ENCODE data around the gene EPHA4. TPM values are rescaled to one million over a fixed set of nuclear protein-coding genes. Genes with fewer than 3 reads are reported as not detected.

Gene EPHA4
- total RNA-seq, 2 donors from 2014 or later, result 8.9 to 17.1 TPM

- Histone ChIP-seq H3K9ac (ENCODE audit: low read depth in 2 of 2, low read length in 2 of 2) (no peak overlapping the region), H3K27ac (no peak overlapping the region), H3K36me3 (no peaks in the 10 kb centered on the region), H3K27me3 (no peaks in the 10 kb centered on the region), H3K4me1 (no peaks in the 10 kb centered on the region), H3K4me3 (no peak overlapping the region), H3K9me3 (no peaks in the 10 kb centered on the region)
- no peak for DNase-seq
- intact Hi-C loops (cut with DNase I), result no loop called here
- no peak for TF ChIP-seq CTCF (IDR thresholded peaks at IDR 0.05)
Observed at GRCh38 chr2:221466744-221467143, 105.4 kb downstream of the EPHA4 start.

GRCh38 chr2:221465776-221466175 lies 106.3 kb downstream of the EPHA4 start:
- Histone ChIP-seq H3K4me3 (no peak overlapping the region), H3K9ac (ENCODE audit: low read depth in 2 of 2, low read length in 2 of 2) (no peak overlapping the region), H3K36me3 (no peaks in the 10 kb centered on the region), H3K27ac (no peak overlapping the region), H3K27me3 (no peaks in the 10 kb centered on the region), H3K4me1 (no peaks in the 10 kb centered on the region), H3K9me3 (no peaks in the 10 kb centered on the region)
- TF ChIP-seq CTCF (IDR thresholded peaks at IDR 0.05), result no peak
- no peak for DNase-seq
- intact Hi-C loops (cut with DNase I), result no loop called here

GRCh38 chr2:221464971-221465370 lies 107.1 kb downstream of the EPHA4 start:
- DNase-seq, result no peak
- Histone ChIP-seq H3K9me3 (no peaks in the 10 kb centered on the region), H3K36me3 (no peaks in the 10 kb centered on the region), H3K9ac (ENCODE audit: low read depth in 2 of 2, low read length in 2 of 2) (no peak overlapping the region), H3K4me1 (no peaks in the 10 kb centered on the region), H3K27me3 (no peaks in the 10 kb centered on the region), H3K27ac (no peak overlapping the region), H3K4me3 (no peak overlapping the region)
- intact Hi-C loops (cut with DNase I), result no loop called here
- no peak for TF ChIP-seq CTCF (IDR thresholded peaks at IDR 0.05)

GRCh38 chr2:221463241-221463896 lies 108.7 kb downstream of the EPHA4 start:
- intact Hi-C loops (cut with DNase I), result no loop called here
- no peaks in the 10 kb centered on the region for H3K27me3 ChIP-seq
- no peak for TF ChIP-seq CTCF (IDR thresholded peaks at IDR 0.05)
- H3K4me3 ChIP-seq, result no peak overlapping the region
- no peak overlapping the region for H3K27ac ChIP-seq
- H3K36me3 ChIP-seq, result no peaks in the 10 kb centered on the region
- no peaks in the 10 kb centered on the region for H3K4me1 ChIP-seq
- no peaks in the 10 kb centered on the region for H3K9me3 ChIP-seq
- DNase-seq, result no peak
- H3K9ac ChIP-seq (ENCODE audit: low read depth in 2 of 2, low read length in 2 of 2), result no peak overlapping the region

GRCh38 chr2:221461901-221462300 lies 110.2 kb downstream of the EPHA4 start:
- TF ChIP-seq CTCF (IDR thresholded peaks at IDR 0.05), result no peak
- no peak for DNase-seq
- intact Hi-C loops (cut with DNase I), result no loop called here

More at GRCh38 chr2:221461901-221462300, 110.2 kb downstream of the EPHA4 start:
- no peaks in the 10 kb centered on the region for H3K4me1 ChIP-seq
- H3K36me3 ChIP-seq, result no peaks in the 10 kb centered on the region
- no peak overlapping the region for H3K4me3 ChIP-seq
- H3K9me3 ChIP-seq, result no peaks in the 10 kb centered on the region
- no peaks in the 10 kb centered on the region for H3K27me3 ChIP-seq
- H3K9ac ChIP-seq (ENCODE audit: low read depth in 2 of 2, low read length in 2 of 2), result no peak overlapping the region
- no peak overlapping the region for H3K27ac ChIP-seq
